ENCODE data around the gene FAIM2.
"Not testable (repeated sequence)": the region's sequence is repeated elsewhere in the genome, so short reads cannot be mapped to it uniquely, and the experiment has no call there.

DNA sequence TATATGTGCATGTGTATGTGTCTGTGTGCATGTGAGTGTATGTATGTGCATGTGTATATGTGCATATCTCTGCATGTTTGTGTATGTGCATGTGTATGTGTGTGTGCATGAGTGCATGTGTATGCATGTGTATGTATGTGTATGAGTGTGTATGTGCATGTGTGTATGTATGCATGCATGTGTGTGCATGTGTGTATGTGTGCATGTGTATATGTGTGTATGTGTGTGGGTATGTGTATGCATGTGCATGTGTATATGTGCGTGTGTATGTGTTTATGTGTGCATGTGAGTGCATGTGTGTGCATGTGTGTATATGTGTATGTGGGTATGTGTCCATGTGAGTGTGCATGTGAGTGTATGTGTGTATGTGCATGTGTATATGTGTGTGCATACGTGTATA is 24.6 kb downstream of the FAIM2 start:
- TF ChIP-seq, protein P1, sequence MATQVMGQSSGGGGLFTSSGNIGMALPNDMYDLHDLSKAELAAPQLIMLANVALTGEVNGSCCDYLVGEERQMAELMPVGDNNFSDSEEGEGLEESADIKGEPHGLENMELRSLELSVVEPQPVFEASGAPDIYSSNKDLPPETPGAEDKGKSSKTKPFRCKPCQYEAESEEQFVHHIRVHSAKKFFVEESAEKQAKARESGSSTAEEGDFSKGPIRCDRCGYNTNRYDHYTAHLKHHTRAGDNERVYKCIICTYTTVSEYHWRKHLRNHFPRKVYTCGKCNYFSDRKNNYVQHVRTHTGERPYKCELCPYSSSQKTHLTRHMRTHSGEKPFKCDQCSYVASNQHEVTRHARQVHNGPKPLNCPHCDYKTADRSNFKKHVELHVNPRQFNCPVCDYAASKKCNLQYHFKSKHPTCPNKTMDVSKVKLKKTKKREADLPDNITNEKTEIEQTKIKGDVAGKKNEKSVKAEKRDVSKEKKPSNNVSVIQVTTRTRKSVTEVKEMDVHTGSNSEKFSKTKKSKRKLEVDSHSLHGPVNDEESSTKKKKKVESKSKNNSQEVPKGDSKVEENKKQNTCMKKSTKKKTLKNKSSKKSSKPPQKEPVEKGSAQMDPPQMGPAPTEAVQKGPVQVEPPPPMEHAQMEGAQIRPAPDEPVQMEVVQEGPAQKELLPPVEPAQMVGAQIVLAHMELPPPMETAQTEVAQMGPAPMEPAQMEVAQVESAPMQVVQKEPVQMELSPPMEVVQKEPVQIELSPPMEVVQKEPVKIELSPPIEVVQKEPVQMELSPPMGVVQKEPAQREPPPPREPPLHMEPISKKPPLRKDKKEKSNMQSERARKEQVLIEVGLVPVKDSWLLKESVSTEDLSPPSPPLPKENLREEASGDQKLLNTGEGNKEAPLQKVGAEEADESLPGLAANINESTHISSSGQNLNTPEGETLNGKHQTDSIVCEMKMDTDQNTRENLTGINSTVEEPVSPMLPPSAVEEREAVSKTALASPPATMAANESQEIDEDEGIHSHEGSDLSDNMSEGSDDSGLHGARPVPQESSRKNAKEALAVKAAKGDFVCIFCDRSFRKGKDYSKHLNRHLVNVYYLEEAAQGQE (IDR thresholded peaks at IDR 0.05): not testable (repeated sequence)
- TF ChIP-seq POLR2A (IDR thresholded peaks at IDR 0.05; ENCODE audit: low read length); MAZ (IDR thresholded peaks at IDR 0.05; ENCODE audit: borderline replicate concordance, low read depth, low read length); CBX8 (IDR thresholded peaks at IDR 0.05); ESRRA (IDR thresholded peaks at IDR 0.05; ENCODE audit: borderline replicate concordance, low read length); GATA3 (IDR thresholded peaks at IDR 0.05; ENCODE audit: borderline replicate concordance); JUNB (IDR thresholded peaks at IDR 0.05); ZFP36 (IDR thresholded peaks at IDR 0.05; ENCODE audit: borderline replicate concordance, partially characterized antibody): not testable (repeated sequence)
- TF ChIP-seq, protein P2, sequence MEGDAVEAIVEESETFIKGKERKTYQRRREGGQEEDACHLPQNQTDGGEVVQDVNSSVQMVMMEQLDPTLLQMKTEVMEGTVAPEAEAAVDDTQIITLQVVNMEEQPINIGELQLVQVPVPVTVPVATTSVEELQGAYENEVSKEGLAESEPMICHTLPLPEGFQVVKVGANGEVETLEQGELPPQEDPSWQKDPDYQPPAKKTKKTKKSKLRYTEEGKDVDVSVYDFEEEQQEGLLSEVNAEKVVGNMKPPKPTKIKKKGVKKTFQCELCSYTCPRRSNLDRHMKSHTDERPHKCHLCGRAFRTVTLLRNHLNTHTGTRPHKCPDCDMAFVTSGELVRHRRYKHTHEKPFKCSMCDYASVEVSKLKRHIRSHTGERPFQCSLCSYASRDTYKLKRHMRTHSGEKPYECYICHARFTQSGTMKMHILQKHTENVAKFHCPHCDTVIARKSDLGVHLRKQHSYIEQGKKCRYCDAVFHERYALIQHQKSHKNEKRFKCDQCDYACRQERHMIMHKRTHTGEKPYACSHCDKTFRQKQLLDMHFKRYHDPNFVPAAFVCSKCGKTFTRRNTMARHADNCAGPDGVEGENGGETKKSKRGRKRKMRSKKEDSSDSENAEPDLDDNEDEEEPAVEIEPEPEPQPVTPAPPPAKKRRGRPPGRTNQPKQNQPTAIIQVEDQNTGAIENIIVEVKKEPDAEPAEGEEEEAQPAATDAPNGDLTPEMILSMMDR (IDR thresholded peaks at IDR 0.05): not testable (repeated sequence)
- TF ChIP-seq, protein P3, sequence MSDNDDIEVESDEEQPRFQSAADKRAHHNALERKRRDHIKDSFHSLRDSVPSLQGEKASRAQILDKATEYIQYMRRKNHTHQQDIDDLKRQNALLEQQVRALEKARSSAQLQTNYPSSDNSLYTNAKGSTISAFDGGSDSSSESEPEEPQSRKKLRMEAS (IDR thresholded peaks at IDR 0.05): not testable (repeated sequence)
- TF ChIP-seq, protein P4, sequence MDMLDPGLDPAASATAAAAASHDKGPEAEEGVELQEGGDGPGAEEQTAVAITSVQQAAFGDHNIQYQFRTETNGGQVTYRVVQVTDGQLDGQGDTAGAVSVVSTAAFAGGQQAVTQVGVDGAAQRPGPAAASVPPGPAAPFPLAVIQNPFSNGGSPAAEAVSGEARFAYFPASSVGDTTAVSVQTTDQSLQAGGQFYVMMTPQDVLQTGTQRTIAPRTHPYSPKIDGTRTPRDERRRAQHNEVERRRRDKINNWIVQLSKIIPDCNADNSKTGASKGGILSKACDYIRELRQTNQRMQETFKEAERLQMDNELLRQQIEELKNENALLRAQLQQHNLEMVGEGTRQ (IDR thresholded peaks at IDR 0.05): not testable (repeated sequence)
- TF ChIP-seq, protein P5, sequence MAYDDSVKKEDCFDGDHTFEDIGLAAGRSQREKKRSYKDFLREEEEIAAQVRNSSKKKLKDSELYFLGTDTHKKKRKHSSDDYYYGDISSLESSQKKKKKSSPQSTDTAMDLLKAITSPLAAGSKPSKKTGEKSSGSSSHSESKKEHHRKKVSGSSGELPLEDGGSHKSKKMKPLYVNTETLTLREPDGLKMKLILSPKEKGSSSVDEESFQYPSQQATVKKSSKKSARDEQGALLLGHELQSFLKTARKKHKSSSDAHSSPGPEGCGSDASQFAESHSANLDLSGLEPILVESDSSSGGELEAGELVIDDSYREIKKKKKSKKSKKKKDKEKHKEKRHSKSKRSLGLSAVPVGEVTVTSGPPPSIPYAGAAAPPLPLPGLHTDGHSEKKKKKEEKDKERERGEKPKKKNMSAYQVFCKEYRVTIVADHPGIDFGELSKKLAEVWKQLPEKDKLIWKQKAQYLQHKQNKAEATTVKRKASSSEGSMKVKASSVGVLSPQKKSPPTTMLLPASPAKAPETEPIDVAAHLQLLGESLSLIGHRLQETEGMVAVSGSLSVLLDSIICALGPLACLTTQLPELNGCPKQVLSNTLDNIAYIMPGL (CRISPR knock-in tag; IDR thresholded peaks at IDR 0.05; ENCODE audit: borderline replicate concordance): not testable (repeated sequence)
- TF ChIP-seq, protein P6, sequence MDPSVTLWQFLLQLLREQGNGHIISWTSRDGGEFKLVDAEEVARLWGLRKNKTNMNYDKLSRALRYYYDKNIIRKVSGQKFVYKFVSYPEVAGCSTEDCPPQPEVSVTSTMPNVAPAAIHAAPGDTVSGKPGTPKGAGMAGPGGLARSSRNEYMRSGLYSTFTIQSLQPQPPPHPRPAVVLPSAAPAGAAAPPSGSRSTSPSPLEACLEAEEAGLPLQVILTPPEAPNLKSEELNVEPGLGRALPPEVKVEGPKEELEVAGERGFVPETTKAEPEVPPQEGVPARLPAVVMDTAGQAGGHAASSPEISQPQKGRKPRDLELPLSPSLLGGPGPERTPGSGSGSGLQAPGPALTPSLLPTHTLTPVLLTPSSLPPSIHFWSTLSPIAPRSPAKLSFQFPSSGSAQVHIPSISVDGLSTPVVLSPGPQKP (IDR thresholded peaks at IDR 0.05; ENCODE audit: low read depth, low read length): not testable (repeated sequence)

All from A549 (cell line).